ENCODE data around the gene PROZ.

DNA sequence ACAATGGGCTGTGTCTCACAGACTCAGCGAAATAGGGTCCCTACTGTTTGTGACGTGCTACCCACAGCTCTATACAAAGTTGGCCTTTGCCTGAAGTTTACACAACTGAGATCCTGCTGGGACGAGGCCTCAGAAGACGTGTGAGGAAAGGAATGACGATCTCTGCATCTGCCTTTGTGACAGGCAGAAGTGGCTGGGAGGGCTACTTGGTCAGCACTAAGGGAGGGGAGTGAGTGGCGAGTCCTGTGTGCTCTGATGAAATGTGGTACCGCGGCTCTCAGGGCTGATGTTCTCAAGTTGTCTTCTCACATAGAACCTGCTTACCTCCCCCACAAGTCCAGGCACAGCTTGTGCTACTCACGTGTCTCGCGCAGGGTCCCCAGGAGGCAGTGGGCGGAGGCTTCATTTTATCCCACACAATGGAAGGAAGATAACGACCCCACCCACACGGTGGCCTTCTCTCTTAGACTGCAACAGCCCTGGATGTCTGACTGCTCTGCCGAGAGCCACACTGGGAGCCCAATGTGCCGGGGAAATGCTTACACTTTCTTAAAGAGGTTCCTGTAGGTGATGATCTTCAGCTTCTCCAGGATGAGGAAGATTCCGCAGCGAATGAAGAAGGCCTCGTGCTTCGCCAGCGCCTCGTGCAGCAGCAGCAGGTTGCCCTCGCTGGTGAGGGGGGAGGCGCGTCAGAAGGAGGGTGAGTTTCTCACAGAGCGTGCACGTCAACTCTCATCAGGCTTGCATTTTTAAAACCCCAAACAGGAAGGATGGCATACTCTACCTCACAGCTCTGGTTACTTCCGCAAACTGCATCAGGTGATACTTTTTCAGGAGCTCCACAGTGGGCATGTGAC lies 21.2 kb downstream of the PROZ start:
- TF ChIP-seq, protein P1, sequence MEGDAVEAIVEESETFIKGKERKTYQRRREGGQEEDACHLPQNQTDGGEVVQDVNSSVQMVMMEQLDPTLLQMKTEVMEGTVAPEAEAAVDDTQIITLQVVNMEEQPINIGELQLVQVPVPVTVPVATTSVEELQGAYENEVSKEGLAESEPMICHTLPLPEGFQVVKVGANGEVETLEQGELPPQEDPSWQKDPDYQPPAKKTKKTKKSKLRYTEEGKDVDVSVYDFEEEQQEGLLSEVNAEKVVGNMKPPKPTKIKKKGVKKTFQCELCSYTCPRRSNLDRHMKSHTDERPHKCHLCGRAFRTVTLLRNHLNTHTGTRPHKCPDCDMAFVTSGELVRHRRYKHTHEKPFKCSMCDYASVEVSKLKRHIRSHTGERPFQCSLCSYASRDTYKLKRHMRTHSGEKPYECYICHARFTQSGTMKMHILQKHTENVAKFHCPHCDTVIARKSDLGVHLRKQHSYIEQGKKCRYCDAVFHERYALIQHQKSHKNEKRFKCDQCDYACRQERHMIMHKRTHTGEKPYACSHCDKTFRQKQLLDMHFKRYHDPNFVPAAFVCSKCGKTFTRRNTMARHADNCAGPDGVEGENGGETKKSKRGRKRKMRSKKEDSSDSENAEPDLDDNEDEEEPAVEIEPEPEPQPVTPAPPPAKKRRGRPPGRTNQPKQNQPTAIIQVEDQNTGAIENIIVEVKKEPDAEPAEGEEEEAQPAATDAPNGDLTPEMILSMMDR (IDR thresholded peaks at IDR 0.05), result no peak
- no peak for TF ChIP-seq POLR2A (IDR thresholded peaks at IDR 0.05)
